Measurements from ENCODE around the gene FAM53C.
A peak's percentile ranks its signal among the peaks of the same experiment; 100 is the strongest.
"Not testable (repeated sequence)": the region's sequence is repeated elsewhere in the genome, so short reads cannot be mapped to it uniquely, and the experiment has no call there.

FAM53C gene

GRCh38 chr5:138351517-138351916 is 13.5 kb downstream of the FAM53C start:
- no peak for DNase-seq (ENCODE audit: low read depth)

GRCh38 chr5:138352071-138352721 is 14.1 kb downstream of the FAM53C start, which contains the start of gene KDM3B:
KDM3B (plus strand) TSS chr5:138352685; CDS start chr5:138352796, 111 bp downstream.
- no peak for DNase-seq (ENCODE audit: low read depth)

GRCh38 chr5:138352722-138353559 is 14.9 kb downstream of the FAM53C start:
- DNase-seq (ENCODE audit: low read depth): no peak

GRCh38 chr5:138353560-138354080 is 15.6 kb downstream of the FAM53C start:
- no peak for DNase-seq (ENCODE audit: low read depth)

- no peak for DNase-seq (ENCODE audit: low read depth)
Observed at GRCh38 chr5:138354387-138354786, 16.3 kb downstream of the FAM53C start.

GRCh38 chr5:138354926-138355378 is 16.9 kb downstream of the FAM53C start:
- DNase-seq (ENCODE audit: low read depth): peak; percentile 80

- no peak for DNase-seq (ENCODE audit: low read depth)
Observed at GRCh38 chr5:138359621-138360020, 21.6 kb downstream of the FAM53C start.

- DNase-seq (ENCODE audit: low read depth): no peak
Observed at GRCh38 chr5:138360941-138361452, 22.9 kb downstream of the FAM53C start.

- no peak for DNase-seq (ENCODE audit: low read depth)
Observed at GRCh38 chr5:138364576-138364975, 26.5 kb downstream of the FAM53C start.

- no peak for DNase-seq (ENCODE audit: low read depth)
Observed at GRCh38 chr5:138366632-138367382, 28.7 kb downstream of the FAM53C start.

- DNase-seq (ENCODE audit: low read depth): no peak
Observed at GRCh38 chr5:138369261-138369660, 31.2 kb downstream of the FAM53C start.

GRCh38 chr5:138369706-138370105 is 31.6 kb downstream of the FAM53C start:
- no peak for DNase-seq (ENCODE audit: low read depth)

GRCh38 chr5:138370537-138370936 is 32.5 kb downstream of the FAM53C start:
- DNase-seq (ENCODE audit: low read depth): no peak

GRCh38 chr5:138371454-138371853 is 33.4 kb downstream of the FAM53C start:
- no peak for DNase-seq (ENCODE audit: low read depth)

- DNase-seq (ENCODE audit: low read depth): no peak
Observed at GRCh38 chr5:138372225-138372624, 34.2 kb downstream of the FAM53C start.

GRCh38 chr5:138372653-138373052 is 34.6 kb downstream of the FAM53C start:
- no peak for DNase-seq (ENCODE audit: low read depth)

GRCh38 chr5:138382347-138382746 is 44.3 kb downstream of the FAM53C start:
- no peak for DNase-seq (ENCODE audit: low read depth)

GRCh38 chr5:138385660-138386059 is 47.6 kb downstream of the FAM53C start:
- DNase-seq (ENCODE audit: low read depth): no peak

- DNase-seq (ENCODE audit: low read depth): no peak
Observed at GRCh38 chr5:138386290-138386689, 48.2 kb downstream of the FAM53C start.

- DNase-seq (ENCODE audit: low read depth): no peak
Observed at GRCh38 chr5:138389332-138389731, 51.3 kb downstream of the FAM53C start.

- DNase-seq (ENCODE audit: low read depth): not testable (repeated sequence)
Observed at GRCh38 chr5:138389911-138390310, 51.8 kb downstream of the FAM53C start.

- DNase-seq (ENCODE audit: low read depth): no peak
Observed at GRCh38 chr5:138391859-138392386, 53.9 kb downstream of the FAM53C start.
